GM21515 (cell line): Measurements from ENCODE around the gene ACBD7.

ENCODE experiments used
- ATAC-seq: cut with Tn5 transposase; IDR thresholded peaks from one replicate; pipeline ENCODE4 v1.9.1; 2021; ENCODE audit not compliant: unreplicated experiment

The ACBD7 gene

DNA sequence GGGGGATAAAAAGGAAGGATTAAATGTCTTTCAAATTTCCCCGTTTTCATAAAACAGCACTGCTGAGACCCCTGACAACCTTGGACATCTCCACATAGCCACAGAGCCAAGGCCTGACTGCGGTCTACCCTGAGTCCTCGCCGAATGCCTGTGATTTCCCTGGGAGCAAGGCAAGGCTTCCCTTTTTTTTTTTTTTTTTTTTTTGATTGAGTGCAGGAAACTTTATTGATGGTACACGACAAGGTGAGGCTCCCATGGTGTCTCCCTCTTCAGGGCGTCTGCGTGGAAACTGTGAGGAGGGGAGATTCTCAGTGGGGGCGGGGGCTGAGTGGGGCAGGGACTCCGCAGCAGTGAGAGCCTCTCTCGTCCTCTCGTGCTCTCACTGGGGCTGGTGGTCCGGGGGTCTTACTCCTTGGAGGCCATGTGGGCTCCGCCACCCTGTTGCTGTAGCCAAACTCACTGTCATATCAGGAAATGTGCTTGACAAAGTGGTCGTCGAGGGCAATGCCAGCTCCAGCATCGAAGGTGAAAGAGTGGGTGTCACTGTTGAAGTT is 4.4 kb upstream of the ACBD7 start:
- ATAC-seq = no peak

DNA sequence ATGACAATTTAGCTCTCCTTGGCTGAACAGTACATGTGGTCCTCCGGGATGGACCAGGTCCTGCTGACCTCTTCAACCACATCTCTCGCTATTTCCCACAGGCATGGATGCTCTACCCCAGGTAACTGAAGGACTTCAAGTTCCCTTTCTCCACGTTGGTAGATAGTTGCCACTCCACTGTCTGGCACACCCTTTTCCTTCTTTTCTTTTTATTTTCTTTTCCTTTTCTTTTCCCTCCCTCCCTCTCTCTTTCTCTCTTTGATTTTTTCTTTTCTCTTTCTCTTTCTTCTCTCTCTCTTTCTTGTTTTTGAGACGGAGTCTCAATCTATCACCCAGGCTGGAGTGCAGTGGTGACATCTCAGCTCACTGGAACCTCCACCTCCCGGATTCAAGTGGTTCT is 2.8 kb upstream of the ACBD7 start:
- ATAC-seq = no peak

GRCh38 chr10:15084502-15084922 is 4.1 kb downstream of the ACBD7 start:
- no peak for ATAC-seq

GRCh38 chr10:15083674-15084501 is 4.7 kb downstream of the ACBD7 start:
- ATAC-seq = no peak

GRCh38 chr10:15075421-15075820 is 13.2 kb downstream of the ACBD7 start:
- no peak for ATAC-seq

GRCh38 chr10:15072358-15072757 is 16.2 kb downstream of the ACBD7 start:
- no peak for ATAC-seq

- ATAC-seq = no peak
These were observed 19.3 kb downstream of the ACBD7 start for GRCh38 chr10:15069230-15069629.

GRCh38 chr10:15068802-15069201 is 19.8 kb downstream of the ACBD7 start:
- ATAC-seq = no peak

- no peak for ATAC-seq
These were observed 21.4 kb downstream of the ACBD7 start for GRCh38 chr10:15067154-15067553.

GRCh38 chr10:15060638-15061037 is 27.9 kb downstream of the ACBD7 start:
- no peak for ATAC-seq

GRCh38 chr10:15059914-15060313 is 28.7 kb downstream of the ACBD7 start:
- no peak for ATAC-seq

- no peak for ATAC-seq
These were observed 29.9 kb downstream of the ACBD7 start for GRCh38 chr10:15058689-15059088.

DNA sequence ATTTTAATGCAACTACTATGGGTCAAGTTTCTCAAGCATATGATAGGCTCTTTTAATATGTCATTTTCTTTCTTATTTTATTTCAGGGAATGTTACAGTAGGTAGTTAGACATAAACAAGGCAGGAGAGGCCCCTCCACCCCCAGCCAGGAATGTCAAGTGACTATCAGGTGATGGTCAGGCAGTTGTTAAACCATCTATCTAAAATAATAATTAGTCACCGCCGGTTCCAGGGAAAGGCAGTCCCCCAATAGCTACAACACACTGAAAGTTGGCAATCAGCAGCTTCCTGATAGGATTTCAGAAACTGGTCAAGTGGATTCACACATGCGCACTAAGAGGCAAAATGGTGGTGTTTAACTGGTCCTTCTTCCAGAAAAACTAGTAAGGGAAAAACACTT is 35.5 kb downstream of the ACBD7 start:
- no peak for ATAC-seq

DNA sequence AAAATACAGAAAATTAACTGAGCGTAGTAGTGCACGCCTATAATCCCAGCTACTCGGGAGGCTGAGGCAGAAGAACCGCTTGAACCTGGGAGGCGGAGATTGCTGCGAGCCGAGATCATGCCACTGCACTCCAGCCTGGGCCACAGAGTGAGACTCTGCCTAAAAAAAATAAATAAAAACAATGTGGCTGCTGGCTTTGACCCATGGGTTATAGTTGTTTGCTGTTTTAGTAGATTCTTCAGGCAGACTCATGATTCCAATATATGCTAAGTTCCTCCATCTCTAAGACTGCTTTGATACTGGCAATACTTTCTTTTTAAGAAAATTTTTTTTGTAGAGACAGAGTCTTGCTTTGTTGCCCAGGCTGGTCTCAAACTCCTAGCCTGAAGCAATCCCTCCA is 36.5 kb downstream of the ACBD7 start:
- ATAC-seq = no peak

GRCh38 chr10:15049533-15049932 is 39.0 kb downstream of the ACBD7 start:
- no peak for ATAC-seq

DNA sequence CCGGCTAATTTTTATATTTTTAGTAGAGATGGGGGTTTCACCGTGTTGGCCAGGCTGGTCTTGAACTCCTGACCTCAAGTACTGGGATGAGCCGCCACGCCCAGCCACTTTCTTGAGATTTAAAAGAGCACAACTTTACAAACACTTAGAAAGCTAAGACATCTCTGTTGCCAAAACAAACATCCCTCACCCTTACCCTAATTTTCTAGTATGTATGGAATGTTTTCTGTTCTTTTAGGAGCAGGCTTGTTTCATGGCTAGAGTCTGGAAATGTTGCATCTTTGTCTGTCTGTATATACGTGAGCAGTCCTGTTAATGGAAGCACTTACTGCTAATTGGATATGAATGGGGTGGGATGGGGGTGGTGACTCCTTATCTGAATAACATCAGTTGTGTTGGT is 42.0 kb downstream of the ACBD7 start:
- ATAC-seq = no peak

- no peak for ATAC-seq
These were observed 43.2 kb downstream of the ACBD7 start for GRCh38 chr10:15045380-15045779.

DNA sequence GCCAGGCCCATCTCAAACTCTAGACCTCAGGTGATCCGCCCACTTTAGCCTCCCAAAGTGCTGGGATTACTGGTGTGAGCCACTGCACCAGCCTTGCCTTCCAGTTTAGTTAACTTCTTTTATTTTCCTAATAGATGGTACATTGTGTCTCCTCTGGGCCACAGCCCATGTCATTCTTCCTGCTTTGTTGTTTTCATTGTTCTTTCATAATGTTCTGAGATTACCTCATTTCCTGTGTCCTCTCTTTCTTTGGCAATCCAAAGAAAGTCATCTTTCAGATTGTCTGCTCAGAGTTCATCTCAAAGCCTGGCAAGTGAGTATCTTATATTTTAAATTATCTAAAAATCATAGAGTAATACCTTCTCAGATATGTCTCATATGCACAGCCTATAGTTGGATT is 44.9 kb downstream of the ACBD7 start, which contains the start of gene OLAH:
OLAH (plus strand) TSS at position 270 of the 400 bp plus-strand sequence. CDS start 3,346 bp downstream, outside the sequence.
- no peak for ATAC-seq

DNA sequence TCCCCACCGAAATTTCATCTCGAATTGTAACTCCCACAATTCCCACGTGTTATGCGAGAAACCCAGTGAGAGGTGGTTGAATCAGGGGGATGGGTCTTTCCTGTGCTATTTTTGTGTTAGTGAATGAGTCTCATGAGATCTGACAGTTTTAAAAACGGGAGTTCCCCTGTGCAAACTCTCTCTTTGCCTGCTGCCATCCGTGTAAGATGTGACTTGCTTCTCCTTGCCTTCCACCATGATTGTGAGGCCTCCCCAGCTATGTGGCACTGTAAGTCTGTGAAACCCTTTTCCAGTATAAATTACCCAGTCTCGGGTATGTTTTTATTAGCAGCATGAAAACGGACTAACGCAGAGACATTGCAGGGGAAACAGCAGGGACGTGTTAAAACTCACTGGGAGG is 50.2 kb downstream of the ACBD7 start:
- ATAC-seq = no peak

GRCh38 chr10:15037691-15038090 is 50.9 kb downstream of the ACBD7 start:
- ATAC-seq = no peak

DNA sequence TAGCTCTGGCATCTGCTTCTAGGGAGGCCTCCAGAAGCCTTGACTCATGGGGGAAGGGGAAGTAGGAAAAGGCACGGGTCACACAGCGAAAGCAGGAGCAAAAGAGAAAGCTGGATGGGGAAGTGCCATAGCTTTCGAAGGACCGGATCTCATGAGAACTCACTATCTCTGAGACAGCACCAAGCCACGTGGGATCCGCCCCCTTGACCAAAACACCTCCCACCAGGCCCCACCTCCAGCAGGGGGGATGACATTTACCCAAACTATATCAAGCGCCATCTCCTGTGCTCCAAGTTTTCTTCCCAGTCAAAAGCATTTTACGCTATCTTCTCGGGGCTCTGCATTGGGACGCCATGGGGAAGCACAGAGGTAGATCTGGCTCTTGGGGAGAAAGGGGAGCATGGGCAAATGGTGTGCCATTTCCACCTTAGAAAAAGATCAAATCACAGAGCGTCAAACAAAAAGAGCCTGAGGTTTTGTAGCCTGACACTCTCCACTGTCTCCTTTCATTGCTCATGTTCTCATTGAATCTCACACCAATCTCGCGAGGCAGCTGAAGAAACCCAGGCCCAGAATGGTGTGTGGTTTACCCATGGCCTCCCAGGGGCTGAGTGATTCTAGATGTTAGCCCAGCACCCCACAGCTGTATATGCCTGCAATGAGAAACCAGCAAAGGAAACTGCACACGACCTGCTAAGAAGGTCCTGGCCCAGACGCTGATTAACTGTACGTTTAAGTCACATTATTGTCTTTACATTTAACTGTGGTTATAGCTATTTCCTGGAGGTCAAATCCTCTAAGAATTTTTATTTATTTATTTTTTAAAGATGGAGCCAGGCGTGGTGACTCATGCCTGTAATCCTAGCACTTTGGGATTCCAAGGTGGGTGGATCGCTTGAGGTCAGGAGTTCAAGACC is 52.9 kb downstream of the ACBD7 start:
- no peak for ATAC-seq

GRCh38 chr10:15027741-15028140 is 60.8 kb downstream of the ACBD7 start:
- ATAC-seq = no peak
